Testis (tissue), 2 donors: ENCODE data around the gene FGF12.

Experiments
- CTCF ChIP-seq, 3 experiments: fragments of 450-650 bp in 2 of 3; fragments of 200-600 bp in 1 of 3; sonication (generic) in 1 of 3; IDR thresholded peaks; one replicate each; pipeline ENCODE4 v1.5.1; 2016 to 2019; ENCODE audit warnings: antibody characterized with exemption in 3 of 3, mild to moderate bottlenecking in 2 of 3, moderate library complexity in 1 of 3
- POLR2A ChIP-seq: fragments of 450-650 bp; IDR thresholded peaks from one replicate; pipeline ENCODE4 v1.6.1; 2017; ENCODE audit warnings: antibody characterized with exemption, mild to moderate bottlenecking, moderate library complexity

GRCh38 chr3:192772240-192772894, 45.0 kb upstream of the FGF12 start:
- TF ChIP-seq CTCF (IDR thresholded peaks at IDR 0.05) (peak in 1 of 3 experiments; percentile 2), POLR2A (no peak)
